Activated B cell treated with CpG ODN at 0.5 μM for 24 hours (primary cell): ENCODE results near the gene SERTAD4. TPM values are rescaled to one million over a fixed set of nuclear protein-coding genes. Genes with fewer than 3 reads are reported as not detected.

Source experiments
- ATAC-seq: fragments of 200-7000 bp; cut with Tn5 transposase; one replicate; pipeline ENCODE4 v1.10.0; 2021; ENCODE audit warnings: low read depth, mild to moderate bottlenecking, moderate library complexity
- CTCF ChIA-PET: fragments of 350-600 bp; sonication (Branson Sonifier 250); formaldehyde crosslinking; loops from one replicate; lab custom pipeline; 2021; ENCODE audit warnings: antibody characterized with exemption; lab: Charles Lee
- POLR2A ChIA-PET: fragments of 350-600 bp; sonication (Branson Sonifier 250); formaldehyde crosslinking; loops from one replicate; lab custom pipeline; 2021; ENCODE audit warnings: antibody characterized with exemption; lab: Charles Lee
- DNase-seq: peaks from one replicate; pipeline ENCODE4 v3.0.0; 2022
- H3K27ac Mint-ChIP-seq: one replicate; pipeline ENCODE4 v1.8.0; 2020; ENCODE audit warnings: mixed read lengths
- H3K27me3 Mint-ChIP-seq: one replicate; pipeline ENCODE4 v1.8.0; 2021; ENCODE audit warnings: mixed read lengths
- H3K36me3 Mint-ChIP-seq: one replicate; pipeline ENCODE4 v1.8.0; 2021; ENCODE audit warnings: low read depth, mixed read lengths
- H3K4me1 Mint-ChIP-seq: one replicate; pipeline ENCODE4 v1.8.0; 2021; ENCODE audit warnings: mixed read lengths
- H3K4me3 Mint-ChIP-seq: one replicate; pipeline ENCODE4 v1.8.0; 2020; ENCODE audit warnings: mild to moderate bottlenecking, mixed read lengths
- H3K9me3 Mint-ChIP-seq: one replicate; pipeline ENCODE4 v1.8.0; 2020; ENCODE audit warnings: mixed read lengths
- intact Hi-C: fragments of 100-400 bp; cut with micrococcal nuclease; formaldehyde crosslinking; loops from one replicate; pipeline ENCODE4 v1.15.1; 2024
- total RNA-seq: library from RNA; stranded (reverse); gene quantifications from 2 replicates; pipeline ENCODE4 v1.2.3, GENCODE V29; 2022
- TF ChIP-seq, protein P1 (sequence below): fragments of 200-600 bp; IDR thresholded peaks from one replicate; pipeline ENCODE4 v1.8.0; 2022; ENCODE audit warnings: antibody characterized with exemption, mild to moderate bottlenecking

SERTAD4 gene
- total RNA-seq, 1 donor from 2014 or later, result not detected

- intact Hi-C loops, result no loop called here
- Mint-ChIP-seq H3K4me1 (peaks cover 5% of the 10 kb centered on the region), H3K27ac (no peak overlapping the region), H3K4me3 (peak overlapping the region; percentile 58), H3K27me3 (peaks cover 41% of the 10 kb centered on the region), H3K9me3 (no peaks in the 10 kb centered on the region), H3K36me3 (no peaks in the 10 kb centered on the region)
- DNase-seq (no peak), ATAC-seq (no peak)
- CTCF ChIA-PET, result interaction anchor here (0.6 to 1.1 kb wide), 2 partner anchors 15 to 107 kb away, joined by 3 read pairs; no protein-coding TSS in a partner anchor
- TF ChIP-seq, protein P1, sequence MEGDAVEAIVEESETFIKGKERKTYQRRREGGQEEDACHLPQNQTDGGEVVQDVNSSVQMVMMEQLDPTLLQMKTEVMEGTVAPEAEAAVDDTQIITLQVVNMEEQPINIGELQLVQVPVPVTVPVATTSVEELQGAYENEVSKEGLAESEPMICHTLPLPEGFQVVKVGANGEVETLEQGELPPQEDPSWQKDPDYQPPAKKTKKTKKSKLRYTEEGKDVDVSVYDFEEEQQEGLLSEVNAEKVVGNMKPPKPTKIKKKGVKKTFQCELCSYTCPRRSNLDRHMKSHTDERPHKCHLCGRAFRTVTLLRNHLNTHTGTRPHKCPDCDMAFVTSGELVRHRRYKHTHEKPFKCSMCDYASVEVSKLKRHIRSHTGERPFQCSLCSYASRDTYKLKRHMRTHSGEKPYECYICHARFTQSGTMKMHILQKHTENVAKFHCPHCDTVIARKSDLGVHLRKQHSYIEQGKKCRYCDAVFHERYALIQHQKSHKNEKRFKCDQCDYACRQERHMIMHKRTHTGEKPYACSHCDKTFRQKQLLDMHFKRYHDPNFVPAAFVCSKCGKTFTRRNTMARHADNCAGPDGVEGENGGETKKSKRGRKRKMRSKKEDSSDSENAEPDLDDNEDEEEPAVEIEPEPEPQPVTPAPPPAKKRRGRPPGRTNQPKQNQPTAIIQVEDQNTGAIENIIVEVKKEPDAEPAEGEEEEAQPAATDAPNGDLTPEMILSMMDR, result no peak
- POLR2A ChIA-PET, result interaction anchor here (0.5 kb wide), 1 partner anchor 104 kb away, joined by 3 read pairs; no protein-coding TSS in a partner anchor
Measured at GRCh38 chr1:210293171-210293607, 60.6 kb downstream of the SERTAD4 start.

DNA sequence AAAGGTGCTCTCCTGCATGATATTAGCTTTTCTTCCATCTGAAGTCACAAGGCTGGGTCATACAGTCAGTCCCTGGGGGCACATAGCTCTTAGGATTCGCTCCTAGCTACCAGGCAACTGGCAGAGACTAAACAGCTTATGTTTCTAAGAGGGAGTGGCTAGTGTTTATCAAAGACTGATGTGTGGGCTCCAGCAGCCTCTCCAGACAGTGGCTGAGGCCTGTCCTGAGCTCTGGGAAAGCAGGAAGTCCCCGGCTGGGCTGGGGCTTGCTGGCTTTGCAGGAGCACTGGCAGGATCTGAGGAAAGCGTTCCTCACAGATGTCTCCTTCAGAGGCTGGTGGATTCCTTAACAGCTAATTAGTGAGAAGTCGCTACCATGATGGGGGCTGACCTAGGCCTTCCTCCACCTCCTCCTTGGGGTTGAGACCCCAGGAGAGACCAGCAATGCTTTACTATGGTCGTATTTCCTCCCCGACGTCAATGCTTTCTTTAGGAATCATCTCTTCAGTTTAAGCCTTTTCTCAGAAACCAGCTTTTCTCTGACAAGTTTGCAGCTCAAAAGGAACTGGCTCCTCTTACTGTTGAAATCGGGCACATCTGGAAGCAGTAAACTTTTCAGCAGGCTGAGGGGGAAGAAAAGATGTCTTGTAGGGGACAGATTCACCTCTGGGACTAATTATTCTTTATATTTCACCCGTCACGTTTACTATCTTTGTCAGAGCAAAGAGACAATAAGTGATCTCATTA is 62.6 kb downstream of the SERTAD4 start:
- CTCF ChIA-PET, result no interaction called here
- no peaks in the 10 kb centered on the region for H3K36me3 Mint-ChIP-seq

More for the DNA sequence above, 62.6 kb downstream of the SERTAD4 start:
- Mint-ChIP-seq H3K27me3 (peaks cover 32% of the 10 kb centered on the region), H3K4me1 (peaks cover 5% of the 10 kb centered on the region), H3K4me3 (no peak overlapping the region), H3K27ac (no peak overlapping the region), H3K9me3 (no peaks in the 10 kb centered on the region)
- no peak for ATAC-seq
- intact Hi-C loops, result no loop called here
- POLR2A ChIA-PET, result no interaction called here
- TF ChIP-seq, protein P1, result no peak
- DNase-seq, result no peak

Other genes with a start within 250 kb of the SERTAD4 start
- 6.1 and 8.5 TPM in 2 replicates for gene HHAT, start 96.1 kb downstream of the SERTAD4 start, total RNA-seq